Measurements from ENCODE around the gene TTPAL. TPM values are rescaled to one million over a fixed set of nuclear protein-coding genes. Genes with fewer than 3 reads are reported as not detected.

The TTPAL gene
- total RNA-seq (10 to 100 TPM in 7 of 9 donors, 1 to 10 TPM in 2; 7.6 to 17.8 (median 13.3) TPM), polyA plus RNA-seq (1 to 10 TPM; 4.2 to 8.5 (median 5.9) TPM)
- long read RNA-seq, donor 1, full-length matches to known transcripts, result 2 of 98 reads
- long read RNA-seq, donor 1, partial matches to known transcripts, result 96 of 98 reads
- long read RNA-seq, donor 1, other reads (novel, unspliced or antisense), result 0 of 98 reads
- long read RNA-seq, donor 2, full-length matches to known transcripts, result 2 of 2 reads
- long read RNA-seq, donor 2, partial matches to known transcripts, result 0 of 2 reads
- long read RNA-seq, donor 2, other reads (novel, unspliced or antisense), result 0 of 2 reads
- long read RNA-seq, donor 3, full-length matches to known transcripts, result 2 of 2 reads
- long read RNA-seq, donor 3, partial matches to known transcripts, result 0 of 2 reads
- long read RNA-seq, donor 3, other reads (novel, unspliced or antisense), result 0 of 2 reads
- long read RNA-seq, donor 4, full-length matches to known transcripts, result 3 of 5 reads
- long read RNA-seq, donor 4, partial matches to known transcripts, result 0 of 5 reads
- long read RNA-seq, donor 4, other reads (novel, unspliced or antisense), result 2 of 5 reads
- long read RNA-seq, donor 5, full-length matches to known transcripts, result 7 of 10 reads
- long read RNA-seq, donor 5, partial matches to known transcripts, result 0 of 10 reads
- long read RNA-seq, donor 5, other reads (novel, unspliced or antisense), result 3 of 10 reads
- long read RNA-seq, donor 6, full-length matches to known transcripts, result 3 of 5 reads
- long read RNA-seq, donor 6, partial matches to known transcripts, result 1 of 5 reads
- long read RNA-seq, donor 6, other reads (novel, unspliced or antisense), result 1 of 5 reads
- long read RNA-seq, donor 7, result 0 reads
- long read RNA-seq, donor 8, full-length matches to known transcripts, result 1 of 6 reads
- long read RNA-seq, donor 8, partial matches to known transcripts, result 5 of 6 reads
- long read RNA-seq, donor 8, other reads (novel, unspliced or antisense), result 0 of 6 reads
- long read RNA-seq, donor 9, partial matches to known transcripts, result 0 of 1 reads
- long read RNA-seq, donor 9, other reads (novel, unspliced or antisense), result 0 of 1 reads
- long read RNA-seq, donor 10, full-length matches to known transcripts, result 1 of 1 reads
- long read RNA-seq, donor 10, partial matches to known transcripts, result 0 of 1 reads
- long read RNA-seq, donor 10, other reads (novel, unspliced or antisense), result 0 of 1 reads

GRCh38 chr20:44475694-44476560 is at the start of gene TTPAL:
TSS of gene TTPAL (plus strand) at chr20:44475874. CDS start at chr20:44480000, 4,126 bp downstream.
- DNase-seq, result peak; percentile 84 to 92 (median 89)
- TF ChIP-seq CTCF (IDR thresholded peaks at IDR 0.05) (peak in 5 of 6 experiments; percentile 35 to 46 (median 37)), POLR2A (IDR thresholded peaks at IDR 0.05) (peak; percentile 90 to 91)
- Histone ChIP-seq H3K27me3 (no peaks in the 10 kb centered on the region), H3K9me3 (replicated peaks in 1 of 3) (no peaks in the 10 kb centered on the region), H3K4me3 (peak within 1 kb of the TSS; percentile 58 to 89 (median 76)), H3K27ac (peak within 1 kb of the TSS in 4 of 5 donors; percentile 63 to 96 (median 82)), H3K4me1 (replicated peaks in 1 of 2) (peaks cover 6 to 14% of the 10 kb centered on the region in 2 donors), H3K36me3 (replicated peaks in 1 of 2) (peaks cover 0 to 9% of the 10 kb centered on the region in 2 donors)
- WGBS, 4 donors, result 1 to 10% (median 2%) methylated on average over 15 to 55 of the region's 55 CpGs
- intact Hi-C loops (cut with DNase I), result no loop called here

- DNase-seq, result no peak
- TF ChIP-seq CTCF (IDR thresholded peaks at IDR 0.05) (no peak), POLR2A (IDR thresholded peaks at IDR 0.05) (no peak)
- no peaks in the 10 kb centered on the region for H3K36me3 ChIP-seq (replicated peaks in 1 of 2)
- H3K4me3 ChIP-seq, result no peak overlapping the region
- no peaks in the 10 kb centered on the region for H3K9me3 ChIP-seq (replicated peaks in 1 of 3)
- H3K4me1 ChIP-seq (replicated peaks in 1 of 2), result no peaks in the 10 kb centered on the region
- no peaks in the 10 kb centered on the region for H3K27me3 ChIP-seq
- intact Hi-C loops (cut with DNase I), result no loop called here
- WGBS, 4 donors, result 84 to 90% (median 87%) methylated on average over 2 of the region's 2 CpGs
- H3K27ac ChIP-seq, result no peak overlapping the region
Observed at GRCh38 chr20:44425923-44426322, 49.8 kb upstream of the TTPAL start.

GRCh38 chr20:44426879-44427790 is 48.5 kb upstream of the TTPAL start:
- no peak for TF ChIP-seq POLR2A (IDR thresholded peaks at IDR 0.05)
- no peak for TF ChIP-seq CTCF (IDR thresholded peaks at IDR 0.05)
- no peaks in the 10 kb centered on the region for H3K9me3 ChIP-seq (replicated peaks in 1 of 3)
- no peaks in the 10 kb centered on the region for H3K36me3 ChIP-seq (replicated peaks in 1 of 2)
- WGBS, 4 donors, result 83 to 89% (median 85%) methylated on average over 10 of the region's 10 CpGs
- H3K27me3 ChIP-seq, result no peaks in the 10 kb centered on the region
- intact Hi-C loops (cut with DNase I), result no loop called here
- no peak overlapping the region for H3K27ac ChIP-seq
- no peak for DNase-seq
- no peak overlapping the region for H3K4me3 ChIP-seq
- no peaks in the 10 kb centered on the region for H3K4me1 ChIP-seq (replicated peaks in 1 of 2)
